OCI-LY1 (cell line): ENCODE measurements around the gene GFI1B.
"Not testable (repeated sequence)": the region's sequence is repeated elsewhere in the genome, so short reads cannot be mapped to it uniquely, and the experiment has no call there.

Experiments used
- H2AFZ ChIP-seq: fragments of 200-600 bp; sonication (generic), shearing (Covaris generic); 2 replicates; pipeline ENCODE4 v1.6.0; 2014; ENCODE audit warnings: antibody characterized with exemption, mild to moderate bottlenecking, low read length
- H3F3A ChIP-seq: fragments of 200-600 bp; sonication (generic), shearing (Covaris generic); 2 replicates; pipeline ENCODE4 v1.6.0; 2014; ENCODE audit warnings: mild to moderate bottlenecking, antibody characterized with exemption, low read length, moderate library complexity; ENCODE audit not compliant: insufficient read depth
- H3K27ac ChIP-seq: fragments of 200-600 bp; sonication (generic); 2 replicates; pipeline ENCODE4 v1.5.1; 2014; ENCODE audit warnings: low read length, mixed run types, mild to moderate bottlenecking, low read depth; ENCODE audit not compliant: poor library complexity, severe bottlenecking
- H3K27me3 ChIP-seq: fragments of 200-600 bp; sonication (generic); 2 replicates; pipeline ENCODE4 v1.6.0; 2014; ENCODE audit warnings: antibody characterized with exemption, mild to moderate bottlenecking, low read length, moderate library complexity; ENCODE audit not compliant: insufficient read depth
- H3K36me3 ChIP-seq: fragments of 200-600 bp; sonication (generic); 2 replicates; pipeline ENCODE4 v1.6.1; 2014; ENCODE audit warnings: mild to moderate bottlenecking, antibody characterized with exemption, low read length, moderate library complexity, mixed read lengths; ENCODE audit not compliant: insufficient read depth
- H3K4me1 ChIP-seq: fragments of 200-600 bp; sonication (generic); 2 replicates; pipeline ENCODE4 v1.5.1; 2014; ENCODE audit warnings: mild to moderate bottlenecking, low read length, moderate library complexity; ENCODE audit not compliant: insufficient read depth, severe bottlenecking
- H3K4me2 ChIP-seq: fragments of 200-600 bp; sonication (generic), shearing (Covaris generic); 2 replicates; pipeline ENCODE4 v1.6.1; 2014; ENCODE audit warnings: low read length
- H3K4me3 ChIP-seq: fragments of 200-600 bp; sonication (generic); 2 replicates; pipeline ENCODE4 v1.5.1; 2014; ENCODE audit warnings: low read length, low read depth, mild to moderate bottlenecking, mixed read lengths; ENCODE audit not compliant: poor library complexity, severe bottlenecking
- H3K79me2 ChIP-seq: fragments of 200-600 bp; shearing (Covaris generic); 2 replicates; pipeline ENCODE4 v1.6.1; 2016; ENCODE audit warnings: mixed run types, low read length, mixed read lengths; ENCODE audit not compliant: insufficient read depth
- H3K9ac ChIP-seq: fragments of 200-600 bp; sonication (generic), shearing (Covaris generic); 2 replicates; pipeline ENCODE4 v1.6.1; 2014; ENCODE audit warnings: mild to moderate bottlenecking, low read length, mixed read lengths
- H3K9me2 ChIP-seq: fragments of 200-600 bp; sonication (generic), shearing (Covaris generic); 2 replicates; pipeline ENCODE4 v1.6.1; 2014; ENCODE audit warnings: low read depth, mild to moderate bottlenecking, low read length, mixed read lengths
- H3K9me3 ChIP-seq: fragments of 200-600 bp; shearing (Covaris generic); 2 replicates; pipeline ENCODE4 v1.6.1; 2014; ENCODE audit warnings: low read length, mixed read lengths
- H4K20me1 ChIP-seq: fragments of 200-600 bp; sonication (generic), shearing (Covaris generic); 2 replicates; pipeline ENCODE4 v1.6.0; 2016; ENCODE audit warnings: mild to moderate bottlenecking, low read length; ENCODE audit not compliant: insufficient read depth
- EZH2 ChIP-seq: fragments of 200-600 bp; sonication (generic), shearing (Covaris generic); IDR thresholded peaks from 2 replicates; pipeline ENCODE4 v1.8.0; 2017; ENCODE audit warnings: borderline replicate concordance, mixed run types, mild to moderate bottlenecking, antibody characterized with exemption, low read length, moderate library complexity, mixed read lengths
- TF ChIP-seq, protein P1 (sequence below): fragments of 200-600 bp; sonication (generic), shearing (Covaris generic); IDR thresholded peaks from 2 replicates; pipeline ENCODE4 v1.5.1; 2017; ENCODE audit warnings: mild to moderate bottlenecking, antibody characterized with exemption, low read length, moderate library complexity, mixed read lengths

GFI1B gene

DNA sequence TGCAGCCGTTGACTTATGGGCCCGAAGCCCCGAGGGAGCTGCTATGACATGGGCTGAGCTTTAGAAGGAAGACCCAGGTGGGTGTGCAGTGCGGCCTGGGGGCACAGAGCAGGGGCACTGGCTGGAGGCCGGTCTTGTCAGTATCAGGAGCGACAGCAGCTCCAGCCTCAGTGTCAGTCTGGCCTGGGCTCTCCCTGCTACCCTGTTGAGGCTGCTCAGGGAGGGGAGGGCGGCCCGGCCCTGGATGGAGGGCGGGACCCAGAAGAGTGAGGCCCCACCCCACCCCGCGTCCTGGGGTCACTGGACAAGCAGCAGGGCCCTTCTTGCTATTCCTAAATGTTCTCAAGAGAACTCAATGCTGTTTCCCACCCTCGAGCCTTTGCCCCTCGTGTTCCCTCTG lies 18.0 kb downstream of the GFI1B start:
- Histone ChIP-seq H3K4me1 (peaks cover 6% of the 10 kb centered on the region), H3F3A (no peaks in the 10 kb centered on the region), H3K36me3 (no peaks in the 10 kb centered on the region), H3K27ac (no peak overlapping the region), H2AFZ (no peak overlapping the region), H3K9me3 (no peaks in the 10 kb centered on the region), H3K27me3 (peaks cover 12% of the 10 kb centered on the region), H3K9ac (no peak overlapping the region), H3K4me3 (no peak overlapping the region), H3K79me2 (no peaks in the 10 kb centered on the region), H3K4me2 (no peak overlapping the region), H3K9me2 (no peaks in the 10 kb centered on the region), H4K20me1 (no peaks in the 10 kb centered on the region)
- TF ChIP-seq, protein P1, sequence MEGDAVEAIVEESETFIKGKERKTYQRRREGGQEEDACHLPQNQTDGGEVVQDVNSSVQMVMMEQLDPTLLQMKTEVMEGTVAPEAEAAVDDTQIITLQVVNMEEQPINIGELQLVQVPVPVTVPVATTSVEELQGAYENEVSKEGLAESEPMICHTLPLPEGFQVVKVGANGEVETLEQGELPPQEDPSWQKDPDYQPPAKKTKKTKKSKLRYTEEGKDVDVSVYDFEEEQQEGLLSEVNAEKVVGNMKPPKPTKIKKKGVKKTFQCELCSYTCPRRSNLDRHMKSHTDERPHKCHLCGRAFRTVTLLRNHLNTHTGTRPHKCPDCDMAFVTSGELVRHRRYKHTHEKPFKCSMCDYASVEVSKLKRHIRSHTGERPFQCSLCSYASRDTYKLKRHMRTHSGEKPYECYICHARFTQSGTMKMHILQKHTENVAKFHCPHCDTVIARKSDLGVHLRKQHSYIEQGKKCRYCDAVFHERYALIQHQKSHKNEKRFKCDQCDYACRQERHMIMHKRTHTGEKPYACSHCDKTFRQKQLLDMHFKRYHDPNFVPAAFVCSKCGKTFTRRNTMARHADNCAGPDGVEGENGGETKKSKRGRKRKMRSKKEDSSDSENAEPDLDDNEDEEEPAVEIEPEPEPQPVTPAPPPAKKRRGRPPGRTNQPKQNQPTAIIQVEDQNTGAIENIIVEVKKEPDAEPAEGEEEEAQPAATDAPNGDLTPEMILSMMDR, result no peak
- TF ChIP-seq EZH2, result no peak

GRCh38 chr9:132997591-132997990 lies 19.1 kb downstream of the GFI1B start:
- Histone ChIP-seq H3K36me3 (no peaks in the 10 kb centered on the region), H4K20me1 (no peaks in the 10 kb centered on the region), H3K4me2 (no peak overlapping the region), H3K9me2 (no peaks in the 10 kb centered on the region), H3K9ac (no peak overlapping the region), H3K4me1 (peaks cover 6% of the 10 kb centered on the region), H3F3A (no peaks in the 10 kb centered on the region), H3K9me3 (no peaks in the 10 kb centered on the region), H2AFZ (no peak overlapping the region), H3K27ac (no peak overlapping the region), H3K79me2 (no peaks in the 10 kb centered on the region), H3K27me3 (peaks cover 6% of the 10 kb centered on the region), H3K4me3 (no peak overlapping the region)
- TF ChIP-seq, protein P1, result no peak
- no peak for TF ChIP-seq EZH2

- H4K20me1 ChIP-seq, H3F3A ChIP-seq, H3K27me3 ChIP-seq, H2AFZ ChIP-seq, H3K36me3 ChIP-seq, H3K4me3 ChIP-seq, H3K9ac ChIP-seq, H3K4me2 ChIP-seq, H3K9me2 ChIP-seq, H3K27ac ChIP-seq, H3K79me2 ChIP-seq, H3K4me1 ChIP-seq, H3K9me3 ChIP-seq: not testable (repeated sequence)
Measured at GRCh38 chr9:132998221-132998620, 19.7 kb downstream of the GFI1B start.

- no peak overlapping the region for H3K4me2 ChIP-seq
- TF ChIP-seq, protein P1, result no peak
- TF ChIP-seq EZH2, result no peak
Measured at GRCh38 chr9:132998831-132999635, 20.5 kb downstream of the GFI1B start.

More at GRCh38 chr9:132998831-132999635, 20.5 kb downstream of the GFI1B start:
- H3K79me2 ChIP-seq, result no peaks in the 10 kb centered on the region
- peaks cover 6% of the 10 kb centered on the region for H3K4me1 ChIP-seq
- no peak overlapping the region for H2AFZ ChIP-seq
- no peak overlapping the region for H3K9ac ChIP-seq
- H3K9me2 ChIP-seq, result no peaks in the 10 kb centered on the region
- no peaks in the 10 kb centered on the region for H4K20me1 ChIP-seq
- H3K36me3 ChIP-seq, result no peaks in the 10 kb centered on the region
- H3K4me3 ChIP-seq, result no peak overlapping the region
- peaks cover 6% of the 10 kb centered on the region for H3K27me3 ChIP-seq
- H3F3A ChIP-seq, result no peaks in the 10 kb centered on the region
- no peak overlapping the region for H3K27ac ChIP-seq
- H3K9me3 ChIP-seq, result no peaks in the 10 kb centered on the region
